GM12892 (cell line): ENCODE measurements around the gene ZBTB7B.

ENCODE experiments used
- DNase-seq: peaks from one replicate; pipeline ENCODE4 v3.0.0; 2011; ENCODE audit not compliant: insufficient read length
- FAIRE-seq: peaks from 2 replicates; lab custom pipeline; 2011; peaks lifted over from hg19 to GRCh38; lab: Jason Lieb, UNC
- POLR2A ChIP-seq: IDR thresholded peaks from 2 replicates; pipeline ENCODE4 v1.6.1; 2011; ENCODE audit warnings: low read depth, low read length, control low read depth
- POLR2AphosphoS5 ChIP-seq: IDR thresholded peaks from 2 replicates; pipeline ENCODE4 v1.6.1; 2011; ENCODE audit warnings: low read depth, low read length, control low read depth
- TAF1 ChIP-seq: IDR thresholded peaks from 2 replicates; pipeline ENCODE4 v1.6.1; 2011; ENCODE audit warnings: low read depth, mild to moderate bottlenecking, control low read depth, low read length, borderline replicate concordance

ZBTB7B gene

DNA sequence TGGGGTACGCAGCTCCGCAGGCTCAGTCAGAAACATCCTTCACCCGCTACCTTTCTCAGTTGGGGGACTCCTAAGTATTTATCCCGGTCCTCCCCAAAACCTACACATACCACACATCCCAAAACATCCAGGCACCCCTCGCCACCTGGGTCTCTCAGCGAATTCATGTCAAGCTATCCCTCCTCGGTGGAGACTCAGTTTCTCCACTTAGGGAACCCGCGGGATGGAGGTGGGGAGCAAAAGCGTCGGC, 1.3 kb upstream of the ZBTB7B start:
- TF ChIP-seq POLR2A (no peak), TAF1 (no peak)
- DNase-seq, result no peak
- peak; percentile 33 for FAIRE-seq

DNA sequence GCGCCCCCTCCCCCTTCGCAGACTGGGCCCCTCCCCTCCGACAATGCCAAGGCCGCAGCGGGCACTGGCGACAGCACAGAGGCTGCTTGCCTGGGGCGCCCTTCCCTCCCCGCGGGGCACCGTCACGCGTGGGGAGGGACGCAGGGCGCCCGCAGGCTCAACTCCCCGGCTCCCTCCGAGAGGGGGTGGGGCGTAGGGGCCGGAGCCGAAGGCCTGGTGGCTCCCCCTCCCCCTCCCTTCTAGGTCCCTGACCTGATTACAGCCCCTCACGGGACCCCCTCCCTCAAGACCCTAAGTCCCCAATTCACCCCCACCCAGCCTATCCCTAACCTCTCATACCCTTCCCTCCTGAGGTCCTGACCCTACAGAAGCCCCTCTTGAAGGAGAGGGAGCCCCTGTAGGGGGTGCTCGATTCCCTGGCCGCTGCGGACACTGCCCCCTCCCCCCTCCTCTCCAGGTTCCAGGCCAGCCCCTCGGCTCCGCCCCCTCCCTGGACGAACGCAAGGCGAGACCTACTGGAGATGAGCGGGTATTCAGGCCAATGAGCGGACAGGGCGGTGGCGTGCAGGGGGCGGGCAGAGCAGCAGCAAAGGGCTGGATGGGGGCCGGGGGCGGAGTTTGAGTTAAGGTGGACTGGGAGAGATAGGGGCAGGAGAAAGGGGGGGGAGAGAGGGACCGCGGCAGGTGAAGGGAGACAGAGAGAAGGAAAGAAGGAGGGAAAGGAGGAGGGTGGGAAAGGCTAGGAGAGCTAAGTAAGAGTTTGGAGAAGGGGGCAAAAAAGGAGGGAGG, 733 bp upstream of the ZBTB7B start:
- DNase-seq, result peak; percentile 98
- peak; percentile 99 for FAIRE-seq
- TF ChIP-seq TAF1 (no peak), POLR2A (no peak)

DNA sequence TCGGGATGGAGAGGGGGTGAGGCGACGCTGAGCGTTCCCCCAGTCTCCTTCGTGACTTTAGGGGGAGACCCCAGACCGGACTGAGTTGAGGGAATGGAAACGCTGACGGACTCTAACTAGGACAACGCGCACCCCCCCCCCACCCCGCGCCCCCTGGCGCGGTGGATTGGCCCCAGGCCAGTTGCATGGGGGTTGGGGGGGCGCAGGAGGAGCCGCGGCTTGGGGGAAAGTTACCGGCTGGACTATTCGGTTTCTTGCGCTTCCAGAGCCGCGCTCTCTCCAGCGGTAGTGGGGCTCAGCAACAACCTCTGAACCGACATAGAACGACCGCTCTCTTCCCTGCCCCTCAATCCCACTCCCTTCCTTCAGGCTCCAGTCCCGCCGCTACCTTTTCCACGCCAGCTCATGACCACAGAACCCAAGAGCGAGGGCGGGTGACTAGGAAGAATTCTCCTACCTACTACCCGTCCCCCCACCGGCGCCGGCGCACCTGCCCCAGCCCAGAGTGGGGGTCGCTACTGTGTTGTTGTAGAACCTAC, 694 bp downstream of the ZBTB7B start:
- DNase-seq (no peak), FAIRE-seq (no peak)
- no peak for TF ChIP-seq TAF1
- no peak for TF ChIP-seq POLR2A
- no peak for TF ChIP-seq POLR2AphosphoS5

- TF ChIP-seq POLR2A, result no peak
- no peak for TF ChIP-seq TAF1
- no peak for TF ChIP-seq POLR2AphosphoS5
- FAIRE-seq (peak; percentile 78), DNase-seq (no peak)
Measured at GRCh38 chr1:155003766-155004351, 1.3 kb downstream of the ZBTB7B start.

- no peak for FAIRE-seq
Measured at GRCh38 chr1:155004352-155005075, 1.9 kb downstream of the ZBTB7B start.

GRCh38 chr1:155005076-155006011, 2.7 kb downstream of the ZBTB7B start:
- no peak for DNase-seq
- peak; percentile 17 for FAIRE-seq

More at GRCh38 chr1:155004352-155005075, 1.9 kb downstream of the ZBTB7B start:
- DNase-seq, result no peak
- TF ChIP-seq TAF1 (no peak), POLR2A (no peak), POLR2AphosphoS5 (no peak)

DNA sequence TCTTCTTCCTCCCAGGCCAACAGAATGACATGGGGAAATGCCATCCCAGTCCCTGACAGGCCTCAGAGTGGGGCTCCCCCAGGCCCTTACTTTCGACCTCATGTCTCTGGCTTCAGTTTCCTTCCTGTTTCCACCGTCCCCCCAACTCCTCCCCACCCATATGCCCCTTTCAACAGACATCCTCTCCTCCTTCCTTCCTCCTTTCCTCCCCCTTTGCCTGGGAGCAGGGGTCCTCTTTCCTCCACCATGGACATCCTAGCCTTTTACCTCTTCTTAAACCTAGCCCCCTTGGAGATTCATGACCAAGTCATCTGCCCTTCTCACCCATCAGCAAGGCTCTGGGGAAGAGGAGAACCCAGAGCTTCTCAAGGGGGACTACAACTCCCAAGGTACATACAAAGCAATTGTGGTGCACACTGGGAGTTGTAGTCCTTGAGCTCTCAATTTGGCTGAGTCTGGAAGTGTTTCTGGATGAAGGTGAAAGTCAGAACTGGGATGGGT, 4.0 kb downstream of the ZBTB7B start:
- DNase-seq, result no peak
- TF ChIP-seq TAF1 (no peak), POLR2A (no peak), POLR2AphosphoS5 (no peak)
- FAIRE-seq, result peak; percentile 89

More at GRCh38 chr1:155005076-155006011, 2.7 kb downstream of the ZBTB7B start:
- TF ChIP-seq TAF1 (no peak), POLR2A (no peak)

- FAIRE-seq (no peak), DNase-seq (no peak)
- TF ChIP-seq POLR2AphosphoS5 (no peak), POLR2A (no peak), TAF1 (no peak)
Measured at GRCh38 chr1:155007251-155007828, 4.7 kb downstream of the ZBTB7B start.

DNA sequence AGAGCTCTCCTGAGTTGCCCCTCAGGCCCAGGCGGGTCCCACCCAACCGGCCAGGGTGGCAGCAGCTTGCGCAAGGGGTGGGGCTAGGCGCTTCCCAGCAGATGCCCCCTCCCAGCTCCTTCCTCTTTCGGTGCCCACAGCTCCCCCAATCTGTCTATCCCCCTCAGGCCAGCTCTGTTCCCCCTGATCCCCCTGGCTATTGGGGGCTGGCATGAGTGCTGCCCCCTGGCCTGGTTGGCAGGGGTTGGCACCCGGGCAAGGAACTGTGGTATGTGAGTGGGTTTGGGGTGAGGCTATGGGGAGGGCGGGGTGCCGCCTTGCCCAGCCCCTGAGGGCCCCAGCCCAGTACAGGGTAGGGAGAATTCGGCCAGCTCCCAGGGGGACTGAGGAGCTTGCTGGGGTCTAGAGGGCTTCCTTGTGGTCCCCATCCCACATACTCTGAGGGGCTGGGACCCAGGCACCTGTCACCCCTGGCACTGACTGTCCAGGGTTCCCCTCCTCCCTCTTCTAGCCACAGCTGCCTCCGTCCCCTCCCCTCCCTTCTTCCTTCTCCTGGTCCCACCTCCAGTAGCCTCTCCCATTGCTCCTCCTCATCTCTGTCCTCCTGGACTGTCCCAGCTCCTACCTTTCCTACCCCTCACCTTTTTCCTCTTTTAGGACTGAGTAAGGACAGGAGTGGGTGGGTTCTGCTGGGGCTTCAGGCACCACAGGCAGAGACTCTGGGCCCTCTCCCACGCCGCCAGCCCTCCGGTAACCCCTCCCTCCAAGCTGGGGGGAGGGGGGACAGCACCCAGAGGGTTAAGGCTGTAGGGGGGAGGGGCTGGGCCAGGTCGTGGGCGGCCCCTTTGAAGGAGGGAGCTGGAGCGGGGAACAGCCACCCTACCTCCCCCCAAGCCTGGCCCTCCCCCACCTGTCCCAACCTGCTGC, 5.7 kb downstream of the ZBTB7B start:
- FAIRE-seq (no peak), DNase-seq (no peak)
- TF ChIP-seq POLR2A (no peak), POLR2AphosphoS5 (no peak), TAF1 (no peak)
